Measurements from ENCODE around the gene ARHGEF11. TPM values are rescaled to one million over a fixed set of nuclear protein-coding genes. Genes with fewer than 3 reads are reported as not detected.
A peak's percentile ranks its signal among the peaks of the same experiment; 100 is the strongest.

The ARHGEF11 gene
- total RNA-seq, 1 experiment from 2014 or later: 55.5 TPM

GRCh38 chr1:157089789-157090188 lies 44.2 kb upstream of the ARHGEF11 start:
- ChIA-PET POLR2A (no interaction called here), CTCF (interaction anchor here (0.6 to 2.6 kb wide), 17 partner anchors 9 to 102 kb away, joined by 3 to 85 read pairs (median 4); partner anchors contain the start of gene ETV3)
- H3K27ac ChIP-seq (ENCODE audit: low read length): no peak overlapping the region
- no peak for DNase-seq (ENCODE audit: low read depth, low spot score)
- H3K4me1 ChIP-seq (ENCODE audit: control insufficient read depth, insufficient read depth, low read length): no peaks in the 10 kb centered on the region
- no TSS peak for BruUV-seq (replicated peaks)
- H3K27me3 ChIP-seq (ENCODE audit: control insufficient read depth, insufficient read depth, low read length): no peaks in the 10 kb centered on the region
- H3K4me3 ChIP-seq (ENCODE audit: low read depth in 2 of 2, low read length in 2 of 2): no peak overlapping the region
- no peaks in the 10 kb centered on the region for H3K9me3 ChIP-seq (ENCODE audit: control insufficient read depth, insufficient read depth, low read depth, low read length)
- peak; percentile 55 for ATAC-seq
- TF ChIP-seq TCF7L2 (IDR thresholded peaks at IDR 0.05; ENCODE audit: low read depth, low read length) (no peak), REST (IDR thresholded peaks at IDR 0.05; ENCODE audit: insufficient read depth in 1 of 2, low read depth in 2 of 2, low read length in 1 of 2) (no peak), SIN3A (IDR thresholded peaks at IDR 0.05; ENCODE audit: borderline replicate concordance, insufficient read depth, low read depth, low read length) (no peak), POLR2AphosphoS5 (IDR thresholded peaks at IDR 0.05; ENCODE audit: low read depth, low read length) (no peak)
- TF ChIP-seq, protein P1, sequence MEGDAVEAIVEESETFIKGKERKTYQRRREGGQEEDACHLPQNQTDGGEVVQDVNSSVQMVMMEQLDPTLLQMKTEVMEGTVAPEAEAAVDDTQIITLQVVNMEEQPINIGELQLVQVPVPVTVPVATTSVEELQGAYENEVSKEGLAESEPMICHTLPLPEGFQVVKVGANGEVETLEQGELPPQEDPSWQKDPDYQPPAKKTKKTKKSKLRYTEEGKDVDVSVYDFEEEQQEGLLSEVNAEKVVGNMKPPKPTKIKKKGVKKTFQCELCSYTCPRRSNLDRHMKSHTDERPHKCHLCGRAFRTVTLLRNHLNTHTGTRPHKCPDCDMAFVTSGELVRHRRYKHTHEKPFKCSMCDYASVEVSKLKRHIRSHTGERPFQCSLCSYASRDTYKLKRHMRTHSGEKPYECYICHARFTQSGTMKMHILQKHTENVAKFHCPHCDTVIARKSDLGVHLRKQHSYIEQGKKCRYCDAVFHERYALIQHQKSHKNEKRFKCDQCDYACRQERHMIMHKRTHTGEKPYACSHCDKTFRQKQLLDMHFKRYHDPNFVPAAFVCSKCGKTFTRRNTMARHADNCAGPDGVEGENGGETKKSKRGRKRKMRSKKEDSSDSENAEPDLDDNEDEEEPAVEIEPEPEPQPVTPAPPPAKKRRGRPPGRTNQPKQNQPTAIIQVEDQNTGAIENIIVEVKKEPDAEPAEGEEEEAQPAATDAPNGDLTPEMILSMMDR (IDR thresholded peaks at IDR 0.05): no peak
- intact Hi-C loops (cut with micrococcal nuclease; ENCODE audit: unreplicated experiment) (loop anchor here (1.0 kb wide), 2 partner anchors 47 to 67 kb away; no protein-coding TSS in a partner anchor), in situ Hi-C loops (cut with HindIII; ENCODE audit: low pct_unique_long_range_greater_than_20kb, low sequenced_read_pairs) (no loop called here)
- H3K36me3 ChIP-seq (ENCODE audit: control insufficient read depth, insufficient read depth, low read length): no peaks in the 10 kb centered on the region

DNA sequence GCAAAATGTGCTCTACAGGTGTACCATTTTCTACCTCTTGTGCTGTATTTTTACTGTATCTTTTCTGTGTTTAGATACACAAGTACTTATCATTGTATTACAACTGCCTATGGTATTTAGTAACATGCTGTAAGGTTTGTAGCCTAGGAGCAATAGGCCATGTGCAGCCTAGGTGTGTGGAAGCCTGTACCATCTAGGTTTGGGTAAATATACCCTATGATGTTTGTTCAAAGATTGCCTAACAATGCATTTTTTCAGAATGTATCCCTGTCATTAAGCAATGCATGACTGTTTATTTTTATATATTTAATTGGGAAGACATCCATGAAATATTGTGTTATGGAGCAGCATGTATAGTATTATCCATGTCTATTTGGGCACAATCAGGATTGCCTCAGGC lies 43.1 kb upstream of the ARHGEF11 start:
- no peak for TF ChIP-seq SIN3A (IDR thresholded peaks at IDR 0.05; ENCODE audit: borderline replicate concordance, insufficient read depth, low read depth, low read length)
- TF ChIP-seq, protein P1 (IDR thresholded peaks at IDR 0.05): no peak
- TF ChIP-seq TCF7L2 (IDR thresholded peaks at IDR 0.05; ENCODE audit: low read depth, low read length): no peak
- TF ChIP-seq POLR2AphosphoS5 (IDR thresholded peaks at IDR 0.05; ENCODE audit: low read depth, low read length): no peak
- in situ Hi-C loops (cut with HindIII; ENCODE audit: low pct_unique_long_range_greater_than_20kb, low sequenced_read_pairs): no loop called here
- ChIA-PET CTCF (interaction anchor here (2.6 kb wide), 1 partner anchor 67 kb away, joined by 85 read pairs; no protein-coding TSS in a partner anchor), POLR2A (no interaction called here)
- intact Hi-C loops (cut with micrococcal nuclease; ENCODE audit: unreplicated experiment): no loop called here
- no TSS peak for BruUV-seq (replicated peaks)
- no peak for ATAC-seq
- Histone ChIP-seq H3K36me3 (ENCODE audit: control insufficient read depth, insufficient read depth, low read length) (no peaks in the 10 kb centered on the region), H3K9me3 (ENCODE audit: control insufficient read depth, insufficient read depth, low read depth, low read length) (no peaks in the 10 kb centered on the region), H3K4me3 (ENCODE audit: low read depth in 2 of 2, low read length in 2 of 2) (no peak overlapping the region), H3K27ac (ENCODE audit: low read length) (no peak overlapping the region), H3K27me3 (ENCODE audit: control insufficient read depth, insufficient read depth, low read length) (no peaks in the 10 kb centered on the region), H3K4me1 (ENCODE audit: control insufficient read depth, insufficient read depth, low read length) (no peaks in the 10 kb centered on the region)
- no peak for DNase-seq (ENCODE audit: low read depth, low spot score)
